ENCODE results near the gene PACS2.
"Not testable (repeated sequence)": the region's sequence is repeated elsewhere in the genome, so short reads cannot be mapped to it uniquely, and the experiment has no call there.

The PACS2 gene

GRCh38 chr14:105316577-105316941 is 2.0 kb downstream of the PACS2 start:
- no peak for DNase-seq

- peak in 1 of 2 experiments; percentile 50 for DNase-seq
These were observed 2.5 kb downstream of the PACS2 start for GRCh38 chr14:105316968-105317510.

- DNase-seq, result no peak
These were observed 3.0 kb downstream of the PACS2 start for GRCh38 chr14:105317546-105317945.

DNA sequence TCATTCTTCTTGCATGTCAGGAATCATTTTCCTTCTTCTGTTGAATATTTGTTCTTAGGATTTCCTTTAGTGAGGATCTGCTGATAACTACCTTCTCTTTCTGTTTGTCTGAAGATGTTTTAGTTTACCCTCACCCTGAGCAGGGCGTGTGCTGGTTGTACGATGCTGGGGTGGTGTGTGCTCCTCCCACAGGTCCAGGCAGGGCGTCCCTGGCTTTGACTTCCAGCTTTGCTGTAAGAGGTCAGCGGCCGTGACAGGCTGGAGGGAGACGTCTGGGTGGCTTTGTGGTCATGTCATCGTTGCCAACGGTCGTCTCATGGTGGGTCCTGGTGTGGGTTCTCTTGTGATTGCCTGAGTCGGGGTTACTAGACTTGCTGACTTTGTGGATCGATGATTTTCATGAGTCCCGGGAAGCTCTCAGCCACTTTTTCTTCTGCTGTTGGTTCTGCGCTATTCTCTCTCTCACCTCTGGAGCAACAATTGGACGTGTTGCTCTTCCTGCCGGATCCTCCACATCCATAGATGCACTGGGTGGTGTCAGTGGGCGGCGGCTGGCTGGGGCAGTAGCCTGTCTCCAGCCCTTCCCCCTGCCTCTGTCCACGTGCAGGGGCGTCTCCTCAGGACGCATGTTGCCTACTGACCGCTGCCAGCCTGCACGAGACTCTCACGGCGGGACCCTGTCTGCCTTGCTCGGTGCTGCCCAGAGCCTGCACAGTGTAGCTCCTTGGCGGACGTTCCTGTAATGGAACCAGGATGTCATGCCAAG is 8.4 kb downstream of the PACS2 start:
- no peak for DNase-seq

DNA sequence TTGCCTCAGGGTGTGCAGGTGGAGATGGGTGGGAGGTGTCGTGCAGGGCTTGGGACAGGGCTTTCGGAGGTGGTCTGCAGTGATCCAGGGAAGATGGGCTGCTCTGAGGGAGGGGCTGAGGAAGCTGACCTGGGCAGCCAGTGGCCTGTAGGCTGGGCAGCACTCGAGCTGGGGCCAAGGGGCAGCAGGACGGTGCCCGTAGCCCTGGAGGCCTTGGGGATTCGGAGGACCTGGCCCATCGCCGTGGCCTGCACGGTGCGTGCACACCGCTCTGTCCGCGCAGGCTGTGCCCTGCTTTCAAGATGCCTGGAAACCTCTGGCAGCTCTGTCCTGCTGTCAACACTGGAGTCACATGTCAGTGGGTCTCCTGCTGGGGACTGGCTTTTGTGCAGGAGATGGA is 9.1 kb downstream of the PACS2 start:
- DNase-seq, result no peak

GRCh38 chr14:105324080-105324778 is 9.7 kb downstream of the PACS2 start:
- DNase-seq, result no peak

GRCh38 chr14:105324871-105325270 is 10.3 kb downstream of the PACS2 start:
- DNase-seq, result no peak

DNA sequence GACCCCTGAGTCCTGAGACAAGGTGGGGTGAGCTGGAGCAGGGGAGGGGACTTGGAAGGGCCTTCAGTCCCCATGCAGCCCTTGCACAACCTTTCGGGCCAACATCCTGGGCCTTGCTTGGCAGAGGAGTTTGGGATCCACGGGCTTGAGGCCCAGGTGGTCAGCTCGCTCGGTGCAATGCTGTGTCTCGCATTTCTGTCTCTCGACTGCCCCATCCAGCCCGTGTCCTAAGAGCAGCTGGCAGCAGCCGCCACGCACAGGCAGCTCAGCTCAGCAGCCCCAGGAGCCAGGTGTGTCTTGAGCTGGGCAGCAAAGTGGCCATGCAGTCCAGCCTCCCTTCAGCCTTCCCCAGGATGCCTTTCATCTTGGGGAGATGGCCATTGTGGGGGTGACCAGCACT is 10.8 kb downstream of the PACS2 start:
- no peak for DNase-seq

DNA sequence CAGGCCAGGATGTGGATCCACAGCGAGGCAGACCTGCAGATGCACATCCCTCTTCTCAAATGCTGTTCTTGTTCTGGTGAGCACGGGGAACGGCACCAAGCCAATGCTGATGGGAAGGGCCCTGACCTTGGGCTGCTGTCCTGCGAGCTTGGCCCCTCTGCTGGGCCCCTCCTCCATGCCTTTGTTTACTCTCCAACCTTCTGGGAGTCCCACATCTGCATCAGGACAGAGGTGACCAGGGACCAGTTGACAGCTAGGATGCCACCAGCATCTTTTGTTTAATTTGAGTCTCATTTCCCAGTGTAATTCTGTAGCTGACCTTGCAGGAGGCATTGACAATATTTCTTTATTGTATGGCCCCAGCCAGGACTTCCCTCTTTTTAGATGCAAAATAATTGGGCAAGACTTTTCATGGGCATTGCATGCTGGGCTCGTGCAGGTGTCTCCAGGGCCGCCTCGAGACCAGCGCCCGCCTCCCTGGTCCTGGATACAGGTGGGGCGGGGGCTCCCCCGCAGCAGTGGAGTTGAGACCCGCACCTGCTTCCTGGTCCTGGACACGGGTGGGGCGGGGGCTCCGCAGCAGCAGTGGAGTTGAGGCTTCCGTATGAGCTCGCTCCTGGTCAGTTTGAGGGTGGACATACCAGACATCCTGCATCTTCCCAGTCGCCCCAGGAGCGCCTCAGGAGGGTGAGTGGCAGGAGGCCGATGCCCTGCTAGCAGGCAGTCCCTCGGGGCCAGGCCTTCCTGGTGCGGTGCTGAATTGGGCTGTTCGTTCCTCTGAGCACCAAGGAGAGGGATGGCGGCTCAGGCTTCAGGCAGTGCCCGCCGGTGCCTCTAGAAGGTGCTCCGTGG is 11.4 kb downstream of the PACS2 start:
- DNase-seq, result no peak

GRCh38 chr14:105326568-105326867 is 12.0 kb downstream of the PACS2 start:
- DNase-seq, result no peak

- no peak for DNase-seq
These were observed 12.5 kb downstream of the PACS2 start for GRCh38 chr14:105326891-105327694.

DNA sequence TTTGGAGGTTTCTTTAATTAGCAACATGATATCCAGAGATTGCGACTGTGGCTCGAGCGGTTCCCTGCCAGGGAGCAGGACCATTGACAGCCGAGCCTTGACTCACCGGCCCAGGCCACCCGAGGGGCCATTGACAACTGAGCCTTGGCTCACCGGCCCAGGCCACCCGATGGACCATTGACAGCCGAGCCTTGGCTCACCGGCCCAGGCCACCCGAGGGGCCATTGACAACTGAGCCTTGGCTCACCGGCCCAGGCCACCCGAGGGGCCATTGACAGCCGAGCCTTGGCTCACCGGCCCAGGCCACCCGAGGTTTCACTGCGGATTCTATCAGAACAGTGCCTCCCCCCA is 13.1 kb downstream of the PACS2 start:
- DNase-seq, result not testable (repeated sequence)

DNA sequence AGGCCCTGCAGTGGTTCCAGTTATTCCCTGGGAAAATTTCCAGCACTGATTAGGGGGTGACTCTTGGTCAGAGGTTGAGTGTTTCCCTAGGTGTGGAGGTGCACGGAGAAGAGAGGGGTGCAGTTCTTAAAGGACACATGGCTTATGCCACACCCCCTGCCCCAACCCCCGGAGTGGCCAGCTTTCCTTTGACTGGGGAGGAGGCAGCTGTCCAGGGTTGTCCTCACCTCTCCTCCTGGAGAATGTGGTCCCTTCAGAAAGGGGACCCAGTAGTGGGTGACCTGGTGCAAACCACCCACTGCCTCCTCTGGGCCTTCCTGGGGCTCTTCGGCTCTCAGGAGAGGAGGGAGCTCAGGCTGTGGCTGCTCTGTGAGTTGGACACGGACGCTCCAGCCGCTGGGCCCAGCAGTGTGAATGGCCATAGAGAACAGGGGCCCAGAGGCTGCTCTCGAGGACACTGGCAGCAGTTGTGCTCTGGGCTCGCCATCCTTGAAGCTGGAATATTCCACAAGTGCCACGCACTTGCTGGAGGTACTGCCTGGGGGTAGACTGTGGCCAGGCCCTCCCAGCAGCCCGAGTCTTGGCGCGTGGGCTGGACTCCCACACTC is 13.6 kb downstream of the PACS2 start:
- no peak for DNase-seq

DNA sequence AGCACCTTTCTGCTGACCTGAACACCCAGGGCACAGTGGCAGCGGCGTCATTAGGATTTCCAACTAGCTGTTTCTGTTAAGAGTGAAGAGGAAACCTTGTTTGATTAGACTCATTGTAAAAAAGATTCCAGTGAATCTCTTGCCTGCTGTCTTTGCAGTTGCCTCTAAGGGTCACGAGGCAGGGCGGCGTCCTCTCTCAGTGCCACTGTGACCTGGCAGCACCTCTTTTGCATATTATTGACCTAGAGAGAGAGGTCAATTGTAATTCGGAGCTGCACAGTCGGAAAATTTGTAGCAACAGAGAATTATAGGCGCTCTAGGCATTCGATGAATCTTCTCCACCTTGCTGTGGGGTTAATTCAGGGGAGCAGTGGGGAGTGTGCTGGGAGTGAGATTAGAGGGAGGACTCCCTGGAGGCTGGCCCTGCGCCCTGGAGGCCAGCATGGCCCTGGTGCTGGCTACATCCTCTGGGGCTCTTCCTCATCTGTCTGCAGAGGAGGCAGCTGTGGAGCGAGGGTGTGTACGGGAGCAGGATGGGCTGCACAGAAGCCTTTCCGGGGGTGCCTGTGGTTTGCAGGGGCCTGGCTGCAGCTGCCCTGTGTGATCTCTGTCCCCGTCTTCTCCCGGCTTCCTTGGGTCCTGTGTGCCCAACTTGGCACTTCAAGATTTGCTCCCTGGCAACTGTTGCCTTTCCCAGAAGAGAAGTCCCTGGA is 14.3 kb downstream of the PACS2 start:
- no peak for DNase-seq

DNA sequence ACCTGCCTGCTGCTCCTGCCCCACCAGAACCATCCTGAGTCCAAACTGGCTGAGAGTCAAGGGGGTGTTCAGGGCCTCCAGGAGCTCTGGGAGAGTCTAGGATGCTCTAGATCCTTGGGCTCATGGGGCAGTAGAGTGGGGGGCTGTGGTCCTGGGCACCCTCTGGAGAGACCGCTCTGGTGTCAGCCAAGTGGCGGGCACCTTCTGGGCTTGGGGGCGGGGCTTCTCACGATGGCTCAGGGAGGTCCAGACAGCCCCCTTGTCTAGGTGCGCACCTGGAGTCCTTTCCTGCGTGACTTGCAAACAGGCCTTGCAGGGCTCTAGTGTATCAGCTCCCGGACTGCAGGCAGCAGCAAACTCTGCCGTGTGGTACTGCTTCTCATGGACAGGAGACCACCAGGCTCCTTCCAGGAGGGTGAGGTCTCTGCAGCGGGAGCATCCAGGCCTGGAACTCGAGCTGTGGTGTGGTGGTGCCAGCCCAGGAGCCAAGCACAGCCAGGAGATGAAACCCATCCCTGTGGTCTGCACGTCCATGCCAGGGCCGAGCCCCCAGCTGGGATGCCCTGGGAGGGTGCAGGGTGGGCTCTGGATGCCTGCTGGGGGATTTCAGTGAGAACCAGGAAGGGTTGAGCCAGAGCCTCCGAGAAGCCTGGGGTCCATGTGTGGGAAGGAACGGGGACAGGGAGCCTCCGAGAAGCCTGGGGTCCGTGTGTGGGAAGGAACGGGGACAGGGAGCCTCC is 15.0 kb downstream of the PACS2 start:
- DNase-seq, result no peak

- DNase-seq, result no peak
These were observed 15.9 kb downstream of the PACS2 start for GRCh38 chr14:105330491-105330895.

GRCh38 chr14:105331575-105332349 is 17.2 kb downstream of the PACS2 start:
- DNase-seq, result no peak

DNA sequence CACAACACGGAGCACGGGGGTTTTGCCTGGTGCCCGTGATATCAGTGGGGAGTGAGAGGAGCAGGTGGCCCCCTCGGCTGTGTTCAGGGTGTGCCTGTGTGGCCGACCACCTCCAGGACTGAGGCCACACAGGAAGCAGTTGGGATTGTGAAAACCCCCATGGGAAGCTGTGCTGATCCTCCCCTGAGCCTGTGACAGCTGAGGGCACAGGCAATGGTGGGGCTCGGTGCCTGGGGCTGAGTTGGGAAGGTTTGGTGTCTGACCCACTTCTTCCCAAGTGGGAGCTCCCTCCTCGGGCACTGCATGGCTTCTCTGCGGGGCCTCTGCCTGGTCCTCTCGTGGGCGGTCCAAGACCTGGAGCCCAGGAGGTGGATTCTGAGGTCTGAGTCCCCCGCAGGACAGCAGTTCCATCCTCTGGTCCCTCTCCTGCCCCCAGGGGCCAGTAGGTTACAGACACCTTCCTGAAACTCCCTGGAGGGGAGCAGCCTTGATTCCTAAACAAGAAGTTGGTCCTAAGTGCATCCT is 17.9 kb downstream of the PACS2 start:
- no peak for DNase-seq

DNA sequence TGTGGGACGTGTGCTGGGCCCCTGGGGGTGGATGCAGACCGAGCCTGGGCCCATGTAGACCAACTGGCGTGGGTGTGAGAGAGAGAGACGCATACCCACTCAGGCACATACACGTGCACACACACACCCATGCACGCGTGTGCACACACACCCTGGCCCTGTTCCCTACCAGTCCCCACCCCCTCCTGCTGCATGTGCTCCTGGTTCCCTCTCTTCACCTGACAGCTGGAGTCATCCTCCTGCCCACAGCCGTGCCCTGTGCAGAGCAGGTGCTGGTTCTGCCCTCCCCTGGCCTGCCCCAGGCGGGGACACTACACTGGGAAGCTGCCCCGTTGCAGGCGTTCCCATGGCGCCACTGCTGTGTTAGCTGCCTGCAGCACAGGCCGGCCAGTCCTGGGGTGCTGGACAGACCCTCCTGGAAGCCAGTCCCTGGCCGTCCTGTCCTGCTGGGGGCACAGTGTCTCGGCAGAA is 18.5 kb downstream of the PACS2 start:
- no peak for DNase-seq
